GM18909 (cell line): ENCODE measurements around the gene ZNF81.
"Not testable (repeated sequence)": the region's sequence is repeated elsewhere in the genome, so short reads cannot be mapped to it uniquely, and the experiment has no call there.

Experiments used
- ATAC-seq: cut with Tn5 transposase; IDR thresholded peaks from one replicate; pipeline ENCODE4 v1.9.1; 2021; ENCODE audit warnings: mild to moderate bottlenecking; ENCODE audit not compliant: unreplicated experiment, poor library complexity

ZNF81 gene

GRCh38 chrX:47918274-47918673, 81.6 kb downstream of the ZNF81 start:
- no peak for ATAC-seq

- no peak for ATAC-seq
These were observed 90.5 kb downstream of the ZNF81 start for GRCh38 chrX:47927212-47927611.

GRCh38 chrX:47931970-47932369, 95.3 kb downstream of the ZNF81 start:
- ATAC-seq, result not testable (repeated sequence)

- ATAC-seq, result no peak
These were observed 97.2 kb downstream of the ZNF81 start for GRCh38 chrX:47933946-47934345.

- peak; percentile 48 for ATAC-seq
These were observed 99.7 kb downstream of the ZNF81 start for GRCh38 chrX:47936224-47936939.

GRCh38 chrX:47936940-47937317, 100.2 kb downstream of the ZNF81 start:
- no peak for ATAC-seq

- no peak for ATAC-seq
These were observed 103.7 kb downstream of the ZNF81 start for GRCh38 chrX:47940448-47940847.

GRCh38 chrX:47941423-47941822, 104.7 kb downstream of the ZNF81 start:
- ATAC-seq, result no peak

- not testable (repeated sequence) for ATAC-seq
These were observed 118.6 kb downstream of the ZNF81 start for GRCh38 chrX:47955295-47955694.

GRCh38 chrX:47956016-47956415, 119.3 kb downstream of the ZNF81 start:
- no peak for ATAC-seq

GRCh38 chrX:47958206-47958605, 121.5 kb downstream of the ZNF81 start:
- ATAC-seq, result not testable (repeated sequence)

- ATAC-seq, result no peak
These were observed 122.2 kb downstream of the ZNF81 start for GRCh38 chrX:47958761-47959342.

GRCh38 chrX:47960406-47960805, 123.7 kb downstream of the ZNF81 start:
- ATAC-seq, result no peak

- not testable (repeated sequence) for ATAC-seq
These were observed 125.1 kb downstream of the ZNF81 start for GRCh38 chrX:47961830-47962229.

- ATAC-seq, result not testable (repeated sequence)
These were observed 128.8 kb downstream of the ZNF81 start for GRCh38 chrX:47965526-47965925.
